DND-41 (cell line): ENCODE data around the gene TRNP1.

ENCODE experiments used
- ATAC-seq: fragments of 200-7000 bp; cut with Tn5 transposase; 3 replicates; pipeline ENCODE4 v1.9.1; 2021; ENCODE audit warnings: low read depth; ENCODE audit not compliant: insufficient read depth
- DNase-seq: peaks from one replicate; pipeline ENCODE4 v3.0.0-alpha.2; 2020
- H2AFZ ChIP-seq: 2 replicates; pipeline ENCODE4 v1.6.0; 2012; ENCODE audit warnings: low read depth, low read length
- H3K27ac ChIP-seq: 2 replicates; pipeline ENCODE4 v1.5.1; 2012; ENCODE audit warnings: low read length, inconsistent platforms
- H3K27me3 ChIP-seq: fragments of 200-600 bp; sonication (generic); 2 replicates; pipeline ENCODE4 v1.6.0; 2012; ENCODE audit warnings: low read length, mild to moderate bottlenecking, inconsistent platforms; ENCODE audit not compliant: insufficient read depth, poor library complexity
- H3K36me3 ChIP-seq: 2 replicates; pipeline ENCODE4 v1.5.1; 2012; ENCODE audit warnings: low read length, inconsistent platforms; ENCODE audit not compliant: insufficient read depth
- H3K4me1 ChIP-seq: 2 replicates; pipeline ENCODE4 v1.5.1; 2012; ENCODE audit warnings: mild to moderate bottlenecking, low read length; ENCODE audit not compliant: insufficient read depth
- H3K4me2 ChIP-seq: 2 replicates; pipeline ENCODE4 v1.6.0; 2012; ENCODE audit warnings: mild to moderate bottlenecking, moderate library complexity, low read length, inconsistent platforms; ENCODE audit not compliant: insufficient read depth
- H3K4me3 ChIP-seq, 2 experiments: fragments of 200-600 bp in 1 of 2; shearing (Covaris generic) in 1 of 2; 2 replicates each; pipeline ENCODE4 v1.5.1; 2012 to 2016; ENCODE audit warnings: inconsistent platforms in 2 of 2, low read length in 2 of 2, mild to moderate bottlenecking in 2 of 2, low read depth in 1 of 2, moderate library complexity in 1 of 2
- H3K79me2 ChIP-seq: 2 replicates; pipeline ENCODE4 v1.6.0; 2012; ENCODE audit warnings: low read length, inconsistent platforms; ENCODE audit not compliant: insufficient read depth
- H3K9ac ChIP-seq: 2 replicates; pipeline ENCODE4 v1.6.0; 2012; ENCODE audit warnings: low read depth, mild to moderate bottlenecking, inconsistent platforms, low read length, moderate library complexity
- H3K9me3 ChIP-seq: 2 replicates; pipeline ENCODE4 v1.5.1; 2012; ENCODE audit warnings: low read length, moderate library complexity, mild to moderate bottlenecking, inconsistent platforms; ENCODE audit not compliant: insufficient read depth, severe bottlenecking
- H4K20me1 ChIP-seq: 2 replicates; pipeline ENCODE4 v1.6.0; 2012; ENCODE audit warnings: low read length; ENCODE audit not compliant: insufficient read depth
- EZH2 ChIP-seq: IDR thresholded peaks from 3 replicates; pipeline ENCODE4 v1.6.1; 2012; ENCODE audit warnings: borderline replicate concordance, low read depth, mild to moderate bottlenecking, moderate library complexity, low read length, inconsistent platforms; ENCODE audit not compliant: severe bottlenecking
- TF ChIP-seq, protein P1 (sequence below): IDR thresholded peaks from 2 replicates; pipeline ENCODE4 v1.5.1; 2012; ENCODE audit warnings: borderline replicate concordance, low read length, moderate library complexity, mild to moderate bottlenecking; ENCODE audit not compliant: poor library complexity, severe bottlenecking; ENCODE audit errors: extremely low read depth

The TRNP1 gene

DNA sequence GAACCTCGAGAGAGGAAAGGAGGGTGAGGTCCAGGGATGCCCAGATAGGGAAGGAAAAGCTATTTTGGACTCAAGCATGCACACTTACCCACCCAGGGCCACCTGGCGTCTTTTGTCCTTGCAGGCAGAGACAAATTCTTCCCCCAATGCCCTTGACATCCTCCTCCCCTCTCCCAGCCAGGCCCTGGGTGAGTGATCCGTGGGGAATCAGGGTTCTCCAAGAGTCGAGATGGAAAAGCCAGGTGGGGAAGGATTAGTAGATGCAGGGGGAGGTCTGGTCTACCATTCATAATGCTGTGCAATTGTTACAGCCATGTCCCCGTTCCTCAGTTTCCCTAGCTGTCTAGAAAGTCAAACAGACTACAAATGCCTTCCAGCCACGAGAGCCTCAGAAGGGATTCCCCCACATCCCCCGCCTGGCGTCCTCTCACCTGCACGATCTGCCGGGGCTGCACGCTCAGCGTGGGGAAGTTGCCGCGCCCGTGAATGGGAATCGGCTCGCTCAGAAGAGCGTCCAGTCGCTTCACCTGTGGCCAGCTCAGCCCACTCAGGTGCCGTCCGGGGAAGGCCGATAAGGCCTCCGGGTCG, 18.6 kb downstream of the TRNP1 start:
- Histone ChIP-seq H3K4me3 (no peak overlapping the region), H3K79me2 (no peaks in the 10 kb centered on the region), H3K4me1 (no peaks in the 10 kb centered on the region), H3K9ac (no peak overlapping the region), H2AFZ (no peak overlapping the region), H3K9me3 (no peaks in the 10 kb centered on the region), H4K20me1 (no peaks in the 10 kb centered on the region), H3K27ac (no peak overlapping the region), H3K36me3 (no peaks in the 10 kb centered on the region), H3K4me2 (no peak overlapping the region), H3K27me3 (no peaks in the 10 kb centered on the region)
- TF ChIP-seq EZH2 = no peak
- TF ChIP-seq, protein P1, sequence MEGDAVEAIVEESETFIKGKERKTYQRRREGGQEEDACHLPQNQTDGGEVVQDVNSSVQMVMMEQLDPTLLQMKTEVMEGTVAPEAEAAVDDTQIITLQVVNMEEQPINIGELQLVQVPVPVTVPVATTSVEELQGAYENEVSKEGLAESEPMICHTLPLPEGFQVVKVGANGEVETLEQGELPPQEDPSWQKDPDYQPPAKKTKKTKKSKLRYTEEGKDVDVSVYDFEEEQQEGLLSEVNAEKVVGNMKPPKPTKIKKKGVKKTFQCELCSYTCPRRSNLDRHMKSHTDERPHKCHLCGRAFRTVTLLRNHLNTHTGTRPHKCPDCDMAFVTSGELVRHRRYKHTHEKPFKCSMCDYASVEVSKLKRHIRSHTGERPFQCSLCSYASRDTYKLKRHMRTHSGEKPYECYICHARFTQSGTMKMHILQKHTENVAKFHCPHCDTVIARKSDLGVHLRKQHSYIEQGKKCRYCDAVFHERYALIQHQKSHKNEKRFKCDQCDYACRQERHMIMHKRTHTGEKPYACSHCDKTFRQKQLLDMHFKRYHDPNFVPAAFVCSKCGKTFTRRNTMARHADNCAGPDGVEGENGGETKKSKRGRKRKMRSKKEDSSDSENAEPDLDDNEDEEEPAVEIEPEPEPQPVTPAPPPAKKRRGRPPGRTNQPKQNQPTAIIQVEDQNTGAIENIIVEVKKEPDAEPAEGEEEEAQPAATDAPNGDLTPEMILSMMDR = no peak
- ATAC-seq (no peak), DNase-seq (no peak)

DNA sequence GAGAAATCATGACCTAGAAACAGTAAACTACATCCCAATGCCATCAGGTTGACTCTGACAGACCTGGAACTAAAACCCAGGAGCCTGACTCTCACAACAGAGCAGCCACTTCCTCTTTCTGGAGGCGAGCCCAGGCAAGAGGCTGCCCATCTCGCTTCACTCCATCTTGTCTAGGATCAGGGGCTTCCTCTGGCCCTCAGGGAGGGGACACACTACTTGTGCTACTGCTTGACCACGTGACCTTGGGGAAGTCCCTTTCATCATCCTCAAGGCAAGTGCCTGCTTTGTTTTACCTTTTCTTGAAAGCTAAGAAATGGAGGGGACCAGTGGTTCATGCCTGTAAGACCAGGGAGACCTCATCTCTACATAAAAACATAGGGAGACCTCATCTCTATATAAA, 21.8 kb downstream of the TRNP1 start:
- DNase-seq (no peak), ATAC-seq (no peak)
- H2AFZ ChIP-seq = no peak overlapping the region
- H3K4me1 ChIP-seq = no peaks in the 10 kb centered on the region
- H3K4me2 ChIP-seq = no peak overlapping the region
- H3K27ac ChIP-seq = no peak overlapping the region
- H3K27me3 ChIP-seq = no peaks in the 10 kb centered on the region
- no peaks in the 10 kb centered on the region for H3K9me3 ChIP-seq
- TF ChIP-seq, protein P1 = no peak
- no peak for TF ChIP-seq EZH2
- H4K20me1 ChIP-seq = no peaks in the 10 kb centered on the region
- no peaks in the 10 kb centered on the region for H3K36me3 ChIP-seq
- no peak overlapping the region for H3K4me3 ChIP-seq
- no peaks in the 10 kb centered on the region for H3K79me2 ChIP-seq
- H3K9ac ChIP-seq = no peak overlapping the region

DNA sequence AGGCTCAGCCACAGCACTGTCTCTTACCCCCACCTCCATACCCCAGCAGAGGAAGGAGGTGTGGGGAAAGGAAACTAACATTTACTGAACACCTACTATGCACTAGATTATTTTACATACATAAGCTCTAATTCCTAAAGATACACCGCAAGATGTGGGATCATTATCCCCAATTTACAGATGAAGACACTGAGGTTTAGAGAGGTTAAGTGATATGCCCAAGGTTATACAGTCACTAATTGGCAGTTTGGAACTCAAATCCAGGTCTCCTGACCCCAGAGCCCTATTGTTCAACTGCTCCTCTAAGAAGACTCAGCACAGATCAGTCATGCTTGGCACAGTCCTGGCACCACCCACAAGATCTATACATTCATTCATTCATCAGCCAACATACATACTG, 22.9 kb downstream of the TRNP1 start:
- Histone ChIP-seq H3K27ac (no peak overlapping the region), H3K9ac (no peak overlapping the region), H3K4me1 (no peaks in the 10 kb centered on the region), H3K79me2 (no peaks in the 10 kb centered on the region), H4K20me1 (no peaks in the 10 kb centered on the region), H3K4me2 (no peak overlapping the region), H3K36me3 (no peaks in the 10 kb centered on the region), H3K4me3 (no peak overlapping the region), H2AFZ (no peak overlapping the region), H3K27me3 (no peaks in the 10 kb centered on the region), H3K9me3 (no peaks in the 10 kb centered on the region)
- DNase-seq = no peak
- ATAC-seq = no peak
- TF ChIP-seq EZH2 = no peak
- TF ChIP-seq, protein P1 = no peak

DNA sequence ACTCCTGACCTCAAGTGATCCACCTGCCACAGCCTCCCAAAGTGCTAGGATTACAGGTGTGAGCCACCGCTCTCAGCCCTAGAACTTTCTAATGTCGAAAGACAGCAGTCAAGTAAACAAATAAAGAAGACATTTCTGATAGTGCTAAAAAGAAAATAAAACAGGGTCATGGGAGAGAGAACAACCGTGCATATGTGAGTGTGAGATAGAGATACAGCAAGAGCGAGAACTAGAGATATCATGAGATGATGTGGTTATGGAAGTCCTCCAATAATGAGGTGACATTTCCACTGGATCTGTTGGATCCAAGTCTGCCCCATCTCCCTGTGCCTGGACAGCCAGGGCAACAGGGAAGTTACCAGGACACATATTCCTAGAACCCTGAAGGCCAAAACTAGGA, 23.7 kb downstream of the TRNP1 start:
- DNase-seq = no peak
- H3K79me2 ChIP-seq = no peaks in the 10 kb centered on the region

More for the DNA sequence above, 23.7 kb downstream of the TRNP1 start:
- Histone ChIP-seq H3K9ac (no peak overlapping the region), H4K20me1 (no peaks in the 10 kb centered on the region), H3K4me2 (no peak overlapping the region), H3K27ac (no peak overlapping the region), H3K27me3 (no peaks in the 10 kb centered on the region), H3K4me1 (no peaks in the 10 kb centered on the region), H2AFZ (no peak overlapping the region), H3K36me3 (no peaks in the 10 kb centered on the region), H3K9me3 (no peaks in the 10 kb centered on the region), H3K4me3 (no peak overlapping the region)
- TF ChIP-seq EZH2 = no peak
- TF ChIP-seq, protein P1 = no peak
- ATAC-seq = no peak
